ENCODE data around the gene MYH16.

GRCh38 chr7:99258501-99258900 is 14.1 kb upstream of the MYH16 start:
- no peak for TF ChIP-seq POLR2A (IDR thresholded peaks at IDR 0.05)
- no peak for TF ChIP-seq CTCF (IDR thresholded peaks at IDR 0.05)

All from testis (tissue), 2 donors.